Right renal cortex interstitium (tissue), 3 donors: ENCODE data around the gene CD1E. TPM values are rescaled to one million over a fixed set of nuclear protein-coding genes. Genes with fewer than 3 reads are reported as not detected.
"Not testable (repeated sequence)": the region's sequence is repeated elsewhere in the genome, so short reads cannot be mapped to it uniquely, and the experiment has no call there.

Source experiments
- DNase-seq, 3 donors: peaks; one replicate each; pipeline ENCODE4 v3.0.0-alpha.2; 2013; ENCODE audit warnings: low read depth in 3 of 3, low spot score in 2 of 3
- polyA plus RNA-seq, 3 donors: library from polyadenylated mRNA; unstranded; fragments of 120-200 nt; gene quantifications; one replicate each; pipeline ENCODE4 v1.2.1, GENCODE V29; 2013; ENCODE audit not compliant: insufficient read length in 3 of 3

Gene CD1E
- polyA plus RNA-seq, 3 donors = 0.18 to 0.36 (median 0.30) TPM

GRCh38 chr1:158357441-158357840 is 3.7 kb downstream of the CD1E start:
- DNase-seq = no peak

GRCh38 chr1:158362482-158362881 is 8.8 kb downstream of the CD1E start:
- no peak for DNase-seq

GRCh38 chr1:158362941-158363340 is 9.2 kb downstream of the CD1E start:
- no peak for DNase-seq

- no peak for DNase-seq
Measured at GRCh38 chr1:158366783-158367182, 13.1 kb downstream of the CD1E start.

GRCh38 chr1:158371188-158371953 is 17.7 kb downstream of the CD1E start:
- no peak for DNase-seq

- not testable (repeated sequence) for DNase-seq
Measured at GRCh38 chr1:158374101-158374500, 20.4 kb downstream of the CD1E start.

- DNase-seq = no peak
Measured at GRCh38 chr1:158374860-158375259, 21.2 kb downstream of the CD1E start.

GRCh38 chr1:158390331-158390730 is 36.6 kb downstream of the CD1E start:
- no peak for DNase-seq

GRCh38 chr1:158391099-158391498 is 37.4 kb downstream of the CD1E start:
- DNase-seq = no peak

- DNase-seq = no peak
Measured at GRCh38 chr1:158393476-158393875, 39.8 kb downstream of the CD1E start.

- peak in 1 of 3 donors; percentile 6 for DNase-seq
Measured at GRCh38 chr1:158396646-158397045, 43.0 kb downstream of the CD1E start.

GRCh38 chr1:158398818-158399514 is 45.3 kb downstream of the CD1E start, which contains the start of gene OR10T2:
TSS of gene OR10T2 (minus strand) at chr1:158399466. CDS start at chr1:158399466, 0 bp downstream.
- DNase-seq = no peak

GRCh38 chr1:158400871-158401270 is 47.2 kb downstream of the CD1E start:
- no peak for DNase-seq

- DNase-seq = no peak
Measured at GRCh38 chr1:158407092-158407491, 53.4 kb downstream of the CD1E start.

Other genes with a start within 250 kb of the CD1E start
- 1 to 10 TPM; 5.6 to 6.5 (median 6.1) TPM for gene CD1D, start 173.0 kb upstream of the CD1E start, polyA plus RNA-seq
- gene CD1A, start 99.5 kb upstream of the CD1E start, polyA plus RNA-seq = not detected
- 1 to 10 TPM; 1.7 to 1.9 (median 1.9) TPM for gene CD1C, start 64.0 kb upstream of the CD1E start, polyA plus RNA-seq
- gene CD1B, start 22.4 kb upstream of the CD1E start, polyA plus RNA-seq = under 1 TPM in 1 of 3 donors, not detected in 2; 0.13 TPM
- not detected for gene OR10T2, start 45.6 kb downstream of the CD1E start, polyA plus RNA-seq
- gene OR10K2, start 72.3 kb downstream of the CD1E start, polyA plus RNA-seq = not detected
- gene OR10K1, start 107.9 kb downstream of the CD1E start, polyA plus RNA-seq = not detected
- gene OR10R2, start 118.3 kb downstream of the CD1E start, polyA plus RNA-seq = not detected
- under 1 TPM in 1 of 3 donors, not detected in 2; 0.04 TPM for gene OR6Y1, start 200.5 kb downstream of the CD1E start, polyA plus RNA-seq
- gene OR6P1, start 216.7 kb downstream of the CD1E start, polyA plus RNA-seq = not detected
- gene OR10X1, start 226.0 kb downstream of the CD1E start, polyA plus RNA-seq = not detected